Kidney epithelial cell (primary cell): ENCODE data around the gene GNG2. TPM values are rescaled to one million over a fixed set of nuclear protein-coding genes. Genes with fewer than 3 reads are reported as not detected.
"Not testable (repeated sequence)": the region's sequence is repeated elsewhere in the genome, so short reads cannot be mapped to it uniquely, and the experiment has no call there.

Source experiments
- DNase-seq: peaks from one replicate; pipeline ENCODE4 v3.0.0-alpha.2; 2010; ENCODE audit warnings: low read depth
- H3K27me3 ChIP-seq: 2 replicates; pipeline ENCODE4 v1.6.0; 2011; ENCODE audit warnings: low read length; ENCODE audit not compliant: control insufficient read depth, insufficient read depth
- H3K36me3 ChIP-seq: 2 replicates; pipeline ENCODE4 v1.5.1; 2011; ENCODE audit warnings: low read length; ENCODE audit not compliant: control insufficient read depth, insufficient read depth
- H3K4me3 ChIP-seq: 2 replicates; pipeline ENCODE4 v1.5.1; 2011; ENCODE audit warnings: low read depth, mild to moderate bottlenecking, control low read depth, low read length
- CTCF ChIP-seq: IDR thresholded peaks from 2 replicates; pipeline ENCODE4 v1.5.1; 2011; ENCODE audit warnings: mild to moderate bottlenecking, moderate library complexity, low read length, control low read depth, inconsistent platforms; ENCODE audit not compliant: insufficient read depth, poor library complexity, severe bottlenecking
- total RNA-seq: library from RNA; depleted of rRNA; stranded (reverse); fragments of >200 nt; gene quantifications from 2 replicates; pipeline ENCODE4 v1.2.3, GENCODE V29; 2015

The GNG2 gene
- total RNA-seq, 1 donor from 2014 or later: 4.1 TPM

GRCh38 chr14:51901475-51902024 lies 41.1 kb downstream of the GNG2 start:
- H3K36me3 ChIP-seq: no peaks in the 10 kb centered on the region
- no peak overlapping the region for H3K4me3 ChIP-seq
- no peaks in the 10 kb centered on the region for H3K27me3 ChIP-seq
- TF ChIP-seq CTCF: no peak
- DNase-seq: no peak

- DNase-seq: peak; percentile 58
- H3K27me3 ChIP-seq, H3K36me3 ChIP-seq, H3K4me3 ChIP-seq: not testable (repeated sequence)
Observed at GRCh38 chr14:51905656-51906121, 45.3 kb downstream of the GNG2 start.

DNA sequence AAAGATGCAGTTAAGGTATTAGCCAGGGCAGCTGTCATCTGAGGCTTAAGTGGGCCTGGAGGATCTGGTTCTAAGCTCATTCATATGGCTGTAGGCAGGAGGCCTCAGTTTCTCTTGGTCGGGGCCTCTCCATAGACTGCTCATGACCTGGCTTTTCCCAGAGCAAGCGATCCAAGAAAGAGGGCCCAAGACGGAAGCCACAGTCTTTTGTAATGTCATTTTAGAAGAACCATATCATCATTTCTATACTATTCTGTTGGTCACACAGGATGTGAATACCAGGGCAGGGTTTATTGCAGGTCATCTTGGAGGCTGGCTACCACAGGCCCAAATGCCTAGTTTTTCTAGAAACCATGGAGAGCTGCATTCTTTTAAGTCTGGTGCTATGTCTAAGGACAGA lies 47.7 kb downstream of the GNG2 start:
- Histone ChIP-seq H3K4me3 (no peak overlapping the region), H3K36me3 (no peaks in the 10 kb centered on the region), H3K27me3 (no peaks in the 10 kb centered on the region)
- no peak for DNase-seq
- no peak for TF ChIP-seq CTCF

DNA sequence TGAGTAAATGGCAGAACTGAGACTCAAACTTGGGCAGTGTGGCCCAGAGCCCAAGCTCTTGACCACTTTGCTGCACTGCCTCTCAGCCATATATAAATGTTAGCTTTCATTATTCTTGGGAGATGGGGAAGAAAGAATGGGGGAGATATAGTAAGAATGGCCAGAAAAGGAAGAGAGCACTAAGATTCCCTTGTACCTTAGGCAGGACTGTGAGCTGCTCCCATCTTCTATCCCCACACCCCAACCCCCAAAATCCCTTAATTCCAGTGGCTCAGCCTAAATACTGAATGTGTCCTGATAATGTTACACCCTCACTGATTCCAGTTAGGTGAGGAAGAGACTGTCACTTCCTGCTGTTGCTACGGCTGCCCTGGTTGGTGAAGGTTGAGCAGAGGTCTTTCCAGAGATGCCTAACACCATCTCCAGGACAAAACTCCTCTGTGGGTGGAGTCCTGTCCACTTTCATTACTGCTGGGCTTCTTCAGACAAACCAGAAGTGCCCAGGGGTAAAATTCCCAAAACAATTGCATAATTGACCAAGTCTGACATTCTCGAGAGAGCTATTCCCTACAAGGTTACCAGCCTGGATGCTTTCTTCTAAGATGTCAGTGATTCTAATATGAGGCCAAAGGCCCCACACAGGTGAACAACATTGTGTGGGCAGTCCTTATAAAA lies 51.8 kb downstream of the GNG2 start:
- TF ChIP-seq CTCF: no peak
- H3K4me3 ChIP-seq: no peak overlapping the region
- no peaks in the 10 kb centered on the region for H3K36me3 ChIP-seq
- H3K27me3 ChIP-seq: no peaks in the 10 kb centered on the region
- no peak for DNase-seq

DNA sequence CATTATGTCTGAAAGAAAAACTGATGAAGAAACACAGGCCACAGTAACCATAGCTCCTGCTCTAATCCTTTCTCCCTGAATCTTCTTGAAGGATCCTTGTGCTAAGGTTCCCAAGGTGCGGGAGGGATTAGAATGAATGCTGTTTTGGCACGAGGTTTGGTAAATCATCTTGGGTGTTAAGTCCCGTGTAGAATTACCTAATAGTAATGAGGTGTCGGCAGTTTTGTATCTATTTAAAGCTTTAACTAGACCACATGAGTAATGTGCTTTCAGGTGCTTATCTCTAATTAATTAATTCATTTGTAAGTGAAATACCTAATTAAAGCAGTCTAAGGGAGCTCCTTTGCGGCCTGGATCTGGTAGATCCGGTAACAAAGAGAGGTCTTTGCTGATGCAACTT lies 53.9 kb downstream of the GNG2 start:
- Histone ChIP-seq H3K27me3 (no peaks in the 10 kb centered on the region), H3K4me3 (no peak overlapping the region), H3K36me3 (no peaks in the 10 kb centered on the region)
- TF ChIP-seq CTCF: no peak
- DNase-seq: no peak

- DNase-seq: no peak
- no peak for TF ChIP-seq CTCF
- Histone ChIP-seq H3K4me3 (no peak overlapping the region), H3K27me3 (no peaks in the 10 kb centered on the region), H3K36me3 (no peaks in the 10 kb centered on the region)
Observed at GRCh38 chr14:51917193-51917592, 56.8 kb downstream of the GNG2 start.
